GM18868 (cell line): ENCODE data around the gene ATP5MC2.
"Not testable (repeated sequence)": the region's sequence is repeated elsewhere in the genome, so short reads cannot be mapped to it uniquely, and the experiment has no call there.

Experiments used
- ATAC-seq: cut with Tn5 transposase; IDR thresholded peaks from one replicate; pipeline ENCODE4 v1.9.1; 2021; ENCODE audit warnings: mild to moderate bottlenecking, moderate library complexity; ENCODE audit not compliant: unreplicated experiment

ATP5MC2 gene

GRCh38 chr12:53695152-53696145, 19.6 kb upstream of the ATP5MC2 start:
- no peak for ATAC-seq

GRCh38 chr12:53694756-53695151, 18.9 kb upstream of the ATP5MC2 start:
- ATAC-seq = no peak

- no peak for ATAC-seq
Observed at GRCh38 chr12:53688134-53688533, 12.3 kb upstream of the ATP5MC2 start.

- no peak for ATAC-seq
Observed at GRCh38 chr12:53686436-53686835, 10.6 kb upstream of the ATP5MC2 start.

- no peak for ATAC-seq
Observed at GRCh38 chr12:53684654-53685220, 8.9 kb upstream of the ATP5MC2 start.

DNA sequence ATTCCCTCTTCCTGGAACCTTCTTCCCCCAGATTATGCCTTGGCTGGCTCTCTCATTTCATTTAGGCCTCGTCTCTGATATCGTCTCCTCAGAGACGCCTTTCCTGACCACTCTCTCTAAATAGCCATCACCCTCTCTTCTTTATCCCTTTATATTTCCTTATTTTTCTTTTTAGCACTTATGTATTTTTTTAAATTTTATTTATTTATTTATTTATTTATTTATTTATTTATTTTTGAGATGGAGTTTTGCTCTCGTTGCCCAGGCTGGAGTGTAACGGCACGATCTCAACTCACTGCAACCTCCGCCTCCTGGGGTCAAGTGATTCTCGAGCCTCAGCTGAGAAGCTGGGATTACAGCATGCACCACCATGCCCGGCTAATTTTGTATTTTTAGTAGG, 8.1 kb upstream of the ATP5MC2 start:
- no peak for ATAC-seq

DNA sequence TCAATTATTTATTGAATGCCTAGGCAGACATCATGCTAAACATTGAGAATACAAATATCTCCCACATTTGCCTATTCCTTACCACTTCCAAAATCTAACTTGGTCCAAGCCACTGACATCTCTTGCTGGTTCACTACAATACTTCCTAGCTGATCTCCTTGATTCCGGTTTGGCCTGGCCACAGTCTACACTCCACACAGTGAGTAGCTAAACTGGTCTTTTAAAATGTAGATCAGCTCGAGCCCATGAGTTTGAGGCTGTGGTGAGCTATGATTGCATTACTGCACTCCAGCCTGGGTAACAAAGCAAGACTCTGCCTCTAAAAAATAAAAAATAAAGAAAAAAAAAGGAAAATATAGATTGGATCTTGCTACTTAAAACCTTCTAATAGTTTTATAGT, 7.6 kb upstream of the ATP5MC2 start:
- no peak for ATAC-seq

GRCh38 chr12:53680061-53680460, 4.2 kb upstream of the ATP5MC2 start:
- not testable (repeated sequence) for ATAC-seq

- ATAC-seq = no peak
Observed at GRCh38 chr12:53677800-53678148, 1.9 kb upstream of the ATP5MC2 start.

GRCh38 chr12:53677016-53677799, 1.3 kb upstream of the ATP5MC2 start:
- ATAC-seq = no peak

- ATAC-seq = no peak
Observed at GRCh38 chr12:53676656-53677015, 753 bp upstream of the ATP5MC2 start.

DNA sequence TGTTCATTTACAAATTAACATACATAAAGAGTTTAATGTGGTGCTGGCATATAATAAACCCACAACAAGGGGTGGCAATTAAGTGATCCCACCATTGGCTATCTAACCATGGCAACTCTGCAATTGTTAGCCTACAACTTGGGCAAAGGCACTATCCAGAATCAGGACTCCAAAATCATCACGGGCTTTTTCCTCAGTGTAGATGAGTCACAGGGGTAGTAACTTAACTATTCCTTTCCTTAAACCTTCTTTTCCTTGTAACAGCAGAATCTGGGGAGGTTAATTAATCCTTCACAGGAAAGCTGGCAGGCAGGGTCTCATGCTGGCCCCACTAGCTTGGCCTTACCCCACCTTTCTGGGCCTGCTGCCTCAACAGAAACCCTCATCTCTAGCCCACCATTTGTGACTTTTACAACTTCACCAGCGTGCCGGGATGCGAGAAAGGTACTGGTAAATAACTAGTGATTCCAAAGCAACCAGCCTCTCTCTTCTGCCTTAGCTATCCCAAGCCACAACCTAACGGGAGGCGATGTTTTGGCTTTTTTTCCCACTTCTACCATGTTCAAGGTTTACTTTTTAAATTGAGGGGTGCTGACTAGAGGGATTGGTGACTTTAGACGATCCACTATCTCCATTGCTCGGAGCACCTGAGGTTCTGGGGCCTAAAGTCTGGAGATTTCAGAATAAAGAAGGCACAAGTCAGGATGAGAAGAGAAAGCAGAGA, 744 bp downstream of the ATP5MC2 start:
- ATAC-seq = no peak

DNA sequence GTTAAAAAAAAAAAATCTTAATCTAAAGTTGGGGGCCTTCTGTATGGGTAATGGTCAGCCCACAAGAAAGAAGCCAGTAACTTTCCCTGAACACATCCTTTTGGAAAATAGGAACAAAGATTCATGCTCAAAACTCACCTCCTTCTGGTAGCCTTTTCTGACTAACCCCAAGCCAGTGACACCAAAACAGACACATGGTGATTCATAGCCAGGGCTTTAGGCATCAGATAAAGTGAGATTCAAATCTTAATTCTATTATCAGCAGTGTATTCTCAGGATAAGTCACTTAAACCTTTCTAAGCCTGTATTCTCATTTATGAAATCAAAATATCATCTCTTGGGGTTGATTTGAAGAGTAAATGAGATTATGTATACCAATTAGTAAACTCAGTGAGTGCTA, 4.9 kb downstream of the ATP5MC2 start:
- no peak for ATAC-seq

GRCh38 chr12:53670308-53670707, 5.6 kb downstream of the ATP5MC2 start:
- ATAC-seq = no peak

- no peak for ATAC-seq
Observed at GRCh38 chr12:53667080-53667479, 8.8 kb downstream of the ATP5MC2 start.

DNA sequence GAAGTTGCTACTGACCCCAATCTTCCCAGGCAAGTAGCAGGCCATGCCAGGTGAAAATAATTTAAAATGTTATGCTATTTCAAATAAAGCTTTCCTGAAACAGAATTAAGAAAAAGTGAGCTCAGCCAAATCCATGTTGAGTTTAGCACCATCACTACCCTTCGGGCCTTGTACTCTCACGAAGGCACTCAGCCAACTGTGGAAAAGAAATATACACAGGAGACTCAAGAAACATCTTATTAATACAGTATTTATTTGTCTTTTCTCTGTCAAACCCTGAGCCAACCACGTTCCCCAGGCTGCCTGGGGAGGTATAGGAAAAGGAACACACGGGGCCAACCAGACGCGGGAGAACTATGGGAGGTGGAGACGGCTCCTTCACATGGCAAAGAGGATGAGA, 10.9 kb downstream of the ATP5MC2 start:
- no peak for ATAC-seq

GRCh38 chr12:53664191-53664590, 11.7 kb downstream of the ATP5MC2 start:
- ATAC-seq = no peak

- ATAC-seq = no peak
Observed at GRCh38 chr12:53660041-53660440, 15.8 kb downstream of the ATP5MC2 start.

- no peak for ATAC-seq
Observed at GRCh38 chr12:53659571-53659981, 16.3 kb downstream of the ATP5MC2 start.

DNA sequence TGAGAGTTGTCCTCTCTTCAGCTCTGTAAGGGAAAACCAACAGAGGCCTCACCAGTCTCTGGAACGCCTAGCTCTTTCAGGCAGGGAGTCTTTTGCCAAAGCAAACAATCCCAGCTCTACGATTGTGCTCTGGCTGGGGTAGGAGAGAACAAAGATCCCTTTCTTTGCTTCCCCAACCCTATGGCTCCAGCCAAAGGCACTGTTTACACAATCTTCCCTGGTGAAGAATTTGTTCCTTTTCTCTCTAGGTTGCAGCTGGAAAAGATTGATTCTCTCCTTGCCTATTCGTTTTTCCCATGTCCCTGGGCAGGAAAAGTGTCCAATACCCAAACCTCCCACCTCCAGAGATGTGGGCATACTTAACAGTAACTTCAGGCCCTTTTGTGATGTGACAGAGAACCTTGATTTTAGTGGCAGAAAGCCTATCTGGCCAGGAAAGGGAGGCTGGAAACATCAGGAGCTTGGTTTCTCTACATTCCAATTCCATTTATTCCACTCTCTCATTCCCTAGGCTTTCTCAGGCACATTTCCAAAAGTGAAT, 16.8 kb downstream of the ATP5MC2 start:
- ATAC-seq = no peak

DNA sequence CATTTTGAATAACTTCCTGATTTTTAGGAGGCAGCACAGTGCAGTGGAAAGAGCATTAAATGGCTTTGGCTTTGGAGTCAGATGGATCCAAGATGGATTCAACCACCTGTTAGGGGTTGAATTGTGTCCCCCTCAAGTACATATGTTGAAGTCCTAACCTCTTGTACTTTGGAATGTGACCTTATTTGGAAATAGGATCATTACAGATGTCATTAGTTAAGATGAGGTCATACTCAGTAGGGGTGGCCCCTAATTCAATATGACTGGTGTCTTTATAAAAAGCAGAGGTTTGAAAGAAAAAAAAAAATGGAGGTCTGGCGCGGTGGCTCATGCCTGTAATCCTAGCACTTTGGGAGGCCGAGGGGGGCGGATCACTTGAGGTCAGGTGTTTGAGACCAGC, 18.8 kb downstream of the ATP5MC2 start:
- no peak for ATAC-seq
